WTC11 (cell line): Measurements from ENCODE around the gene PTPN13. TPM values are rescaled to one million over a fixed set of nuclear protein-coding genes. Genes with fewer than 3 reads are reported as not detected.

ENCODE experiments used
- ATAC-seq: fragments of 200-7000 bp; cut with Tn5 transposase; 2 replicates; pipeline ENCODE4 v1.10.0; 2021; ENCODE audit warnings: mild to moderate bottlenecking, moderate library complexity
- CTCF ChIA-PET: fragments of 300-600 bp; sonication (Branson Sonifier 250); formaldehyde crosslinking; loops from one replicate; lab custom pipeline; 2021; ENCODE audit warnings: antibody characterized with exemption; lab: Charles Lee
- POLR2A ChIA-PET: fragments of 350-600 bp; sonication (Branson Sonifier 250); formaldehyde crosslinking; loops from one replicate; lab custom pipeline; 2021; ENCODE audit warnings: antibody characterized with exemption; lab: Charles Lee
- DNase-seq: peaks from one replicate; pipeline ENCODE4 v3.0.0; 2021; ENCODE audit warnings: low spot score
- H3K27ac Mint-ChIP-seq: 2 replicates; pipeline ENCODE4 v1.8.0; 2021; ENCODE audit warnings: mixed read lengths
- H3K27me3 Mint-ChIP-seq: 2 replicates; pipeline ENCODE4 v1.8.0; 2021; ENCODE audit warnings: low read depth, mild to moderate bottlenecking, moderate library complexity, mixed read lengths
- H3K36me3 Mint-ChIP-seq: 2 replicates; pipeline ENCODE4 v1.8.0; 2021; ENCODE audit warnings: mixed read lengths
- H3K4me1 Mint-ChIP-seq: 2 replicates; pipeline ENCODE4 v1.8.0; 2022; ENCODE audit warnings: mixed read lengths
- H3K4me3 Mint-ChIP-seq: 2 replicates; pipeline ENCODE4 v1.8.0; 2021; ENCODE audit warnings: mild to moderate bottlenecking, moderate library complexity, mixed read lengths
- H3K9me3 Mint-ChIP-seq: 2 replicates; pipeline ENCODE4 v1.8.0; 2021; ENCODE audit warnings: mixed read lengths
- CBFB ChIP-seq: sonication (generic); formaldehyde crosslinking; IDR thresholded peaks from 2 replicates; pipeline ENCODE4 v1.8.1; 2022; ENCODE audit warnings: mild to moderate bottlenecking, low read depth, missing genetic modification reagents
- ESRRA ChIP-seq: sonication (generic); formaldehyde crosslinking; IDR thresholded peaks from 2 replicates; pipeline ENCODE4 v1.8.1; 2022; ENCODE audit warnings: mild to moderate bottlenecking, missing genetic modification reagents, borderline replicate concordance
- NFE2L1 ChIP-seq: sonication (generic); formaldehyde crosslinking; IDR thresholded peaks from 2 replicates; pipeline ENCODE4 v1.8.1; 2023; ENCODE audit warnings: missing genetic modification reagents
- SMAD4 ChIP-seq: sonication (generic); formaldehyde crosslinking; IDR thresholded peaks from 2 replicates; pipeline ENCODE4 v1.8.0; 2022; ENCODE audit warnings: mild to moderate bottlenecking, missing genetic modification reagents
- SOX15 ChIP-seq: fragments of 250-450 bp; sonication (Bioruptor Pico); IDR thresholded peaks from 2 replicates; pipeline ENCODE4 v1.9.0; 2021; ENCODE audit warnings: mild to moderate bottlenecking
- SP1 ChIP-seq: sonication (generic); formaldehyde crosslinking; conservative IDR thresholded peaks from 2 replicates; pipeline ENCODE4 v1.8.1; 2022; ENCODE audit warnings: missing genetic modification reagents
- TCF7 ChIP-seq: sonication (generic); formaldehyde crosslinking; IDR thresholded peaks from 2 replicates; pipeline ENCODE4 v1.8.0; 2022; ENCODE audit warnings: mild to moderate bottlenecking, low read depth, missing genetic modification reagents, moderate library complexity
- ZNF219 ChIP-seq: sonication (generic); formaldehyde crosslinking; IDR thresholded peaks from 2 replicates; pipeline ENCODE4 v1.8.0; 2023; ENCODE audit warnings: missing genetic modification reagents, mild to moderate bottlenecking, borderline replicate concordance
- ZNF317 ChIP-seq: sonication (generic); formaldehyde crosslinking; IDR thresholded peaks from 2 replicates; pipeline ENCODE4 v1.8.1; 2023; ENCODE audit warnings: low read depth, mild to moderate bottlenecking, moderate library complexity, missing genetic modification reagents, borderline replicate concordance
- total RNA-seq: library from RNA; stranded (reverse); gene quantifications from 3 replicates; pipeline ENCODE4 v1.2.3, GENCODE V29; 2021
- TF ChIP-seq, protein P1 (sequence below): sonication (generic); formaldehyde crosslinking; IDR thresholded peaks from 2 replicates; pipeline ENCODE4 v1.8.0; 2023; ENCODE audit warnings: missing genetic modification reagents, mild to moderate bottlenecking, borderline replicate concordance
- TF ChIP-seq, protein P2 (sequence below): sonication (generic); formaldehyde crosslinking; IDR thresholded peaks from 2 replicates; pipeline ENCODE4 v1.8.0; 2022; ENCODE audit warnings: mild to moderate bottlenecking, missing genetic modification reagents
- TF ChIP-seq, protein P3 (sequence below): fragments of 250-450 bp; sonication (Bioruptor Pico); IDR thresholded peaks from 2 replicates; pipeline ENCODE4 v1.9.0; 2021; ENCODE audit warnings: moderate library complexity, mild to moderate bottlenecking, inconsistent platforms, borderline replicate concordance
- TF ChIP-seq, protein P4 (sequence below): sonication (generic); formaldehyde crosslinking; IDR thresholded peaks from 2 replicates; pipeline ENCODE4 v1.8.1; 2022; ENCODE audit warnings: mild to moderate bottlenecking, moderate library complexity, missing genetic modification reagents
- TF ChIP-seq, protein P5 (sequence below): sonication (generic); formaldehyde crosslinking; IDR thresholded peaks from 2 replicates; pipeline ENCODE4 v1.8.0; 2022; ENCODE audit warnings: mild to moderate bottlenecking, missing genetic modification reagents
- TF ChIP-seq, protein P6 (sequence below): sonication (generic); formaldehyde crosslinking; IDR thresholded peaks from 2 replicates; pipeline ENCODE4 v1.8.1; 2023; ENCODE audit warnings: mild to moderate bottlenecking, missing genetic modification reagents
- TF ChIP-seq, protein P7 (sequence below): sonication (generic); formaldehyde crosslinking; IDR thresholded peaks from 2 replicates; pipeline ENCODE4 v1.8.0; 2022; ENCODE audit warnings: mild to moderate bottlenecking, missing genetic modification reagents
- TF ChIP-seq, protein P8 (sequence below): sonication (generic); formaldehyde crosslinking; IDR thresholded peaks from 2 replicates; pipeline ENCODE4 v1.8.1; 2023; ENCODE audit warnings: mild to moderate bottlenecking, missing genetic modification reagents, borderline replicate concordance

The PTPN13 gene
- total RNA-seq, 1 experiment from 2014 or later = 49.7 TPM

- TF ChIP-seq, protein P1, sequence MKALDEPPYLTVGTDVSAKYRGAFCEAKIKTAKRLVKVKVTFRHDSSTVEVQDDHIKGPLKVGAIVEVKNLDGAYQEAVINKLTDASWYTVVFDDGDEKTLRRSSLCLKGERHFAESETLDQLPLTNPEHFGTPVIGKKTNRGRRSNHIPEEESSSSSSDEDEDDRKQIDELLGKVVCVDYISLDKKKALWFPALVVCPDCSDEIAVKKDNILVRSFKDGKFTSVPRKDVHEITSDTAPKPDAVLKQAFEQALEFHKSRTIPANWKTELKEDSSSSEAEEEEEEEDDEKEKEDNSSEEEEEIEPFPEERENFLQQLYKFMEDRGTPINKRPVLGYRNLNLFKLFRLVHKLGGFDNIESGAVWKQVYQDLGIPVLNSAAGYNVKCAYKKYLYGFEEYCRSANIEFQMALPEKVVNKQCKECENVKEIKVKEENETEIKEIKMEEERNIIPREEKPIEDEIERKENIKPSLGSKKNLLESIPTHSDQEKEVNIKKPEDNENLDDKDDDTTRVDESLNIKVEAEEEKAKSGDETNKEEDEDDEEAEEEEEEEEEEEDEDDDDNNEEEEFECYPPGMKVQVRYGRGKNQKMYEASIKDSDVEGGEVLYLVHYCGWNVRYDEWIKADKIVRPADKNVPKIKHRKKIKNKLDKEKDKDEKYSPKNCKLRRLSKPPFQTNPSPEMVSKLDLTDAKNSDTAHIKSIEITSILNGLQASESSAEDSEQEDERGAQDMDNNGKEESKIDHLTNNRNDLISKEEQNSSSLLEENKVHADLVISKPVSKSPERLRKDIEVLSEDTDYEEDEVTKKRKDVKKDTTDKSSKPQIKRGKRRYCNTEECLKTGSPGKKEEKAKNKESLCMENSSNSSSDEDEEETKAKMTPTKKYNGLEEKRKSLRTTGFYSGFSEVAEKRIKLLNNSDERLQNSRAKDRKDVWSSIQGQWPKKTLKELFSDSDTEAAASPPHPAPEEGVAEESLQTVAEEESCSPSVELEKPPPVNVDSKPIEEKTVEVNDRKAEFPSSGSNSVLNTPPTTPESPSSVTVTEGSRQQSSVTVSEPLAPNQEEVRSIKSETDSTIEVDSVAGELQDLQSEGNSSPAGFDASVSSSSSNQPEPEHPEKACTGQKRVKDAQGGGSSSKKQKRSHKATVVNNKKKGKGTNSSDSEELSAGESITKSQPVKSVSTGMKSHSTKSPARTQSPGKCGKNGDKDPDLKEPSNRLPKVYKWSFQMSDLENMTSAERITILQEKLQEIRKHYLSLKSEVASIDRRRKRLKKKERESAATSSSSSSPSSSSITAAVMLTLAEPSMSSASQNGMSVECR (CRISPR knock-in tag) = no peak
- TF ChIP-seq SOX15 = no peak
- no peak for TF ChIP-seq TCF7 (CRISPR knock-in tag)
These were observed 224.1 kb downstream of the PTPN13 start (continued) for GRCh38 chr4:86818211-86818610.

GRCh38 chr4:86818841-86819240 lies 224.7 kb downstream of the PTPN13 start:
- Mint-ChIP-seq H3K4me1 (no peaks in the 10 kb centered on the region), H3K27me3 (no peaks in the 10 kb centered on the region), H3K27ac (no peak overlapping the region; the same call in 1 of the 2 replicates), H3K4me3 (no peak overlapping the region), H3K36me3 (peaks cover 22% of the 10 kb centered on the region), H3K9me3 (peaks cover 9% of the 10 kb centered on the region)
- ChIA-PET CTCF (interaction anchor here (0.6 to 3.7 kb wide), 7 partner anchors 10 to 320 kb away, joined by 3 to 14 read pairs (median 3); no protein-coding TSS in a partner anchor), POLR2A (no interaction called here)
- ATAC-seq (peak; percentile 80), DNase-seq (no peak)
- no peak for TF ChIP-seq SMAD4 (CRISPR knock-in tag)
- TF ChIP-seq NFE2L1 = no peak
- TF ChIP-seq TCF7 (CRISPR knock-in tag) = no peak
- TF ChIP-seq, protein P2, sequence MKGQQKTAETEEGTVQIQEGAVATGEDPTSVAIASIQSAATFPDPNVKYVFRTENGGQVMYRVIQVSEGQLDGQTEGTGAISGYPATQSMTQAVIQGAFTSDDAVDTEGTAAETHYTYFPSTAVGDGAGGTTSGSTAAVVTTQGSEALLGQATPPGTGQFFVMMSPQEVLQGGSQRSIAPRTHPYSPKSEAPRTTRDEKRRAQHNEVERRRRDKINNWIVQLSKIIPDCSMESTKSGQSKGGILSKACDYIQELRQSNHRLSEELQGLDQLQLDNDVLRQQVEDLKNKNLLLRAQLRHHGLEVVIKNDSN = no peak
- TF ChIP-seq SP1 (CRISPR knock-in tag) = no peak
- no peak for TF ChIP-seq CBFB (CRISPR knock-in tag)
- TF ChIP-seq ZNF317 = no peak
- TF ChIP-seq, protein P3, sequence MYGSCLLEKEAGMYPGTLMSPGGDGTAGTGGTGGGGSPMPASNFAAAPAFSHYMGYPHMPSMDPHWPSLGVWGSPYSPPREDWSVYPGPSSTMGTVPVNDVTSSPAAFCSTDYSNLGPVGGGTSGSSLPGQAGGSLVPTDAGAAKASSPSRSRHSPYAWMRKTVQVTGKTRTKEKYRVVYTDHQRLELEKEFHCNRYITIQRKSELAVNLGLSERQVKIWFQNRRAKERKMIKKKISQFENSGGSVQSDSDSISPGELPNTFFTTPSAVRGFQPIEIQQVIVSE = no peak

GRCh38 chr4:86819561-86819960 lies 225.4 kb downstream of the PTPN13 start:
- POLR2A ChIA-PET = no interaction called here
- DNase-seq = no peak
- TF ChIP-seq, protein P4, sequence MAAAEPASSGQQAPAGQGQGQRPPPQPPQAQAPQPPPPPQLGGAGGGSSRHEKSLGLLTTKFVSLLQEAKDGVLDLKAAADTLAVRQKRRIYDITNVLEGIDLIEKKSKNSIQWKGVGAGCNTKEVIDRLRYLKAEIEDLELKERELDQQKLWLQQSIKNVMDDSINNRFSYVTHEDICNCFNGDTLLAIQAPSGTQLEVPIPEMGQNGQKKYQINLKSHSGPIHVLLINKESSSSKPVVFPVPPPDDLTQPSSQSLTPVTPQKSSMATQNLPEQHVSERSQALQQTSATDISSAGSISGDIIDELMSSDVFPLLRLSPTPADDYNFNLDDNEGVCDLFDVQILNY (CRISPR knock-in tag) = no peak
- TF ChIP-seq ZNF219 (CRISPR knock-in tag) = no peak
- no peak for TF ChIP-seq SP1 (CRISPR knock-in tag)
- TF ChIP-seq, protein P5, sequence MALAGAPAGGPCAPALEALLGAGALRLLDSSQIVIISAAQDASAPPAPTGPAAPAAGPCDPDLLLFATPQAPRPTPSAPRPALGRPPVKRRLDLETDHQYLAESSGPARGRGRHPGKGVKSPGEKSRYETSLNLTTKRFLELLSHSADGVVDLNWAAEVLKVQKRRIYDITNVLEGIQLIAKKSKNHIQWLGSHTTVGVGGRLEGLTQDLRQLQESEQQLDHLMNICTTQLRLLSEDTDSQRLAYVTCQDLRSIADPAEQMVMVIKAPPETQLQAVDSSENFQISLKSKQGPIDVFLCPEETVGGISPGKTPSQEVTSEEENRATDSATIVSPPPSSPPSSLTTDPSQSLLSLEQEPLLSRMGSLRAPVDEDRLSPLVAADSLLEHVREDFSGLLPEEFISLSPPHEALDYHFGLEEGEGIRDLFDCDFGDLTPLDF (CRISPR knock-in tag) = no peak
- TF ChIP-seq, protein P6, sequence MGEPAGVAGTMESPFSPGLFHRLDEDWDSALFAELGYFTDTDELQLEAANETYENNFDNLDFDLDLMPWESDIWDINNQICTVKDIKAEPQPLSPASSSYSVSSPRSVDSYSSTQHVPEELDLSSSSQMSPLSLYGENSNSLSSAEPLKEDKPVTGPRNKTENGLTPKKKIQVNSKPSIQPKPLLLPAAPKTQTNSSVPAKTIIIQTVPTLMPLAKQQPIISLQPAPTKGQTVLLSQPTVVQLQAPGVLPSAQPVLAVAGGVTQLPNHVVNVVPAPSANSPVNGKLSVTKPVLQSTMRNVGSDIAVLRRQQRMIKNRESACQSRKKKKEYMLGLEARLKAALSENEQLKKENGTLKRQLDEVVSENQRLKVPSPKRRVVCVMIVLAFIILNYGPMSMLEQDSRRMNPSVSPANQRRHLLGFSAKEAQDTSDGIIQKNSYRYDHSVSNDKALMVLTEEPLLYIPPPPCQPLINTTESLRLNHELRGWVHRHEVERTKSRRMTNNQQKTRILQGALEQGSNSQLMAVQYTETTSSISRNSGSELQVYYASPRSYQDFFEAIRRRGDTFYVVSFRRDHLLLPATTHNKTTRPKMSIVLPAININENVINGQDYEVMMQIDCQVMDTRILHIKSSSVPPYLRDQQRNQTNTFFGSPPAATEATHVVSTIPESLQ (CRISPR knock-in tag) = no peak
- TF ChIP-seq, protein P7, sequence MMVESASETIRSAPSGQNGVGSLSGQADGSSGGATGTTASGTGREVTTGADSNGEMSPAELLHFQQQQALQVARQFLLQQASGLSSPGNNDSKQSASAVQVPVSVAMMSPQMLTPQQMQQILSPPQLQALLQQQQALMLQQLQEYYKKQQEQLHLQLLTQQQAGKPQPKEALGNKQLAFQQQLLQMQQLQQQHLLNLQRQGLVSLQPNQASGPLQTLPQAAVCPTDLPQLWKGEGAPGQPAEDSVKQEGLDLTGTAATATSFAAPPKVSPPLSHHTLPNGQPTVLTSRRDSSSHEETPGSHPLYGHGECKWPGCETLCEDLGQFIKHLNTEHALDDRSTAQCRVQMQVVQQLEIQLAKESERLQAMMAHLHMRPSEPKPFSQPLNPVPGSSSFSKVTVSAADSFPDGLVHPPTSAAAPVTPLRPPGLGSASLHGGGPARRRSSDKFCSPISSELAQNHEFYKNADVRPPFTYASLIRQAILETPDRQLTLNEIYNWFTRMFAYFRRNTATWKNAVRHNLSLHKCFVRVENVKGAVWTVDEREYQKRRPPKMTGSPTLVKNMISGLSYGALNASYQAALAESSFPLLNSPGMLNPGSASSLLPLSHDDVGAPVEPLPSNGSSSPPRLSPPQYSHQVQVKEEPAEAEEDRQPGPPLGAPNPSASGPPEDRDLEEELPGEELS = no peak
- TF ChIP-seq, protein P8, sequence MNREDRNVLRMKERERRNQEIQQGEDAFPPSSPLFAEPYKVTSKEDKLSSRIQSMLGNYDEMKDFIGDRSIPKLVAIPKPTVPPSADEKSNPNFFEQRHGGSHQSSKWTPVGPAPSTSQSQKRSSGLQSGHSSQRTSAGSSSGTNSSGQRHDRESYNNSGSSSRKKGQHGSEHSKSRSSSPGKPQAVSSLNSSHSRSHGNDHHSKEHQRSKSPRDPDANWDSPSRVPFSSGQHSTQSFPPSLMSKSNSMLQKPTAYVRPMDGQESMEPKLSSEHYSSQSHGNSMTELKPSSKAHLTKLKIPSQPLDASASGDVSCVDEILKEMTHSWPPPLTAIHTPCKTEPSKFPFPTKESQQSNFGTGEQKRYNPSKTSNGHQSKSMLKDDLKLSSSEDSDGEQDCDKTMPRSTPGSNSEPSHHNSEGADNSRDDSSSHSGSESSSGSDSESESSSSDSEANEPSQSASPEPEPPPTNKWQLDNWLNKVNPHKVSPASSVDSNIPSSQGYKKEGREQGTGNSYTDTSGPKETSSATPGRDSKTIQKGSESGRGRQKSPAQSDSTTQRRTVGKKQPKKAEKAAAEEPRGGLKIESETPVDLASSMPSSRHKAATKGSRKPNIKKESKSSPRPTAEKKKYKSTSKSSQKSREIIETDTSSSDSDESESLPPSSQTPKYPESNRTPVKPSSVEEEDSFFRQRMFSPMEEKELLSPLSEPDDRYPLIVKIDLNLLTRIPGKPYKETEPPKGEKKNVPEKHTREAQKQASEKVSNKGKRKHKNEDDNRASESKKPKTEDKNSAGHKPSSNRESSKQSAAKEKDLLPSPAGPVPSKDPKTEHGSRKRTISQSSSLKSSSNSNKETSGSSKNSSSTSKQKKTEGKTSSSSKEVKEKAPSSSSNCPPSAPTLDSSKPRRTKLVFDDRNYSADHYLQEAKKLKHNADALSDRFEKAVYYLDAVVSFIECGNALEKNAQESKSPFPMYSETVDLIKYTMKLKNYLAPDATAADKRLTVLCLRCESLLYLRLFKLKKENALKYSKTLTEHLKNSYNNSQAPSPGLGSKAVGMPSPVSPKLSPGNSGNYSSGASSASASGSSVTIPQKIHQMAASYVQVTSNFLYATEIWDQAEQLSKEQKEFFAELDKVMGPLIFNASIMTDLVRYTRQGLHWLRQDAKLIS (CRISPR knock-in tag) = no peak
- no peak for TF ChIP-seq ESRRA (CRISPR knock-in tag)

More at GRCh38 chr4:86819561-86819960, 225.4 kb downstream of the PTPN13 start:
- CTCF ChIA-PET = interaction anchor here (1.1 kb wide), 1 partner anchor 11 kb away, joined by 3 read pairs; no protein-coding TSS in a partner anchor
- Mint-ChIP-seq H3K4me3 (no peak overlapping the region), H3K36me3 (peaks cover 17% of the 10 kb centered on the region), H3K27me3 (no peaks in the 10 kb centered on the region), H3K4me1 (no peaks in the 10 kb centered on the region), H3K9me3 (peaks cover 9% of the 10 kb centered on the region), H3K27ac (no peak overlapping the region)
- ATAC-seq = no peak
